Activated CD4-positive, alpha-beta T cell treated with anti-CD3 and anti-CD28 coated beads, Interleukin-2, amount 10 ng/mL, durations not matched to agents 7 days and 5 days (primary cell): ENCODE measurements around the gene MADD. TPM values are rescaled to one million over a fixed set of nuclear protein-coding genes. Genes with fewer than 3 reads are reported as not detected.
A peak's percentile ranks its signal among the peaks of the same experiment; 100 is the strongest.

Source experiments
- CTCF ChIA-PET: fragments of 350-600 bp; sonication (Branson Sonifier 250); formaldehyde crosslinking; loops from one replicate; lab custom pipeline; 2021; ENCODE audit warnings: antibody characterized with exemption; lab: Charles Lee
- POLR2A ChIA-PET: fragments of 350-600 bp; sonication (Branson Sonifier 250); formaldehyde crosslinking; loops from one replicate; lab custom pipeline; 2021; ENCODE audit warnings: antibody characterized with exemption; lab: Charles Lee
- DNase-seq: peaks from one replicate; pipeline ENCODE4 v3.0.0-alpha.2; 2020
- H3K27ac Mint-ChIP-seq: one replicate; pipeline ENCODE4 v1.8.0; 2021; ENCODE audit warnings: mild to moderate bottlenecking, moderate library complexity, mixed read lengths
- H3K27me3 Mint-ChIP-seq: one replicate; pipeline ENCODE4 v1.8.0; 2021; ENCODE audit warnings: mixed read lengths
- H3K36me3 Mint-ChIP-seq: one replicate; pipeline ENCODE4 v1.8.0; 2021; ENCODE audit warnings: low read depth, mixed read lengths
- H3K4me1 Mint-ChIP-seq: one replicate; pipeline ENCODE4 v1.8.0; 2021; ENCODE audit warnings: mixed read lengths
- H3K4me3 Mint-ChIP-seq: one replicate; pipeline ENCODE4 v1.8.0; 2021; ENCODE audit warnings: mild to moderate bottlenecking, moderate library complexity, mixed read lengths
- H3K9me3 Mint-ChIP-seq: one replicate; pipeline ENCODE4 v1.8.0; 2021; ENCODE audit warnings: mixed read lengths
- total RNA-seq, 2 experiments: library from RNA; stranded (reverse); gene quantifications; one replicate each; pipeline ENCODE4 v1.2.3, GENCODE V29; 2021

Gene MADD
- total RNA-seq, 2 experiments from 2014 or later, result 93.3 to 95.1 TPM

GRCh38 chr11:47241841-47242301 is 28.1 kb upstream of the MADD start:
- CTCF ChIA-PET, result interaction anchor here (0.9 to 1.7 kb wide), 7 partner anchors 8 to 129 kb away, joined by 3 to 7 read pairs (median 4); partner anchors contain the start of genes DDB2 and NR1H3
- no peak overlapping the region for H3K4me3 Mint-ChIP-seq
- peaks cover 8% of the 10 kb centered on the region for H3K4me1 Mint-ChIP-seq
- H3K27me3 Mint-ChIP-seq, result no peaks in the 10 kb centered on the region
- no peak for DNase-seq
- POLR2A ChIA-PET, result interaction anchor here (0.6 kb wide), 1 partner anchor 29 kb away, joined by 3 read pairs; no protein-coding TSS in a partner anchor
- no peaks in the 10 kb centered on the region for H3K9me3 Mint-ChIP-seq
- H3K36me3 Mint-ChIP-seq, result peaks cover 64% of the 10 kb centered on the region
- peak overlapping the region; percentile 48 for H3K27ac Mint-ChIP-seq

- Mint-ChIP-seq H3K27me3 (no peaks in the 10 kb centered on the region), H3K4me1 (peaks cover 16% of the 10 kb centered on the region), H3K9me3 (no peaks in the 10 kb centered on the region), H3K4me3 (no peak overlapping the region), H3K27ac (no peak overlapping the region), H3K36me3 (peaks cover 63% of the 10 kb centered on the region)
- no peak for DNase-seq
- POLR2A ChIA-PET, result interaction anchor here (1.0 kb wide), 1 partner anchor 36 kb away, joined by 8 read pairs; no protein-coding TSS in a partner anchor
- CTCF ChIA-PET, result interaction anchor here (1.2 to 2.1 kb wide), 5 partner anchors 15 to 29 kb away, joined by 3 to 7 read pairs (median 4); partner anchors contain the start of genes DDB2 and NR1H3
Observed at GRCh38 chr11:47242596-47243192, 27.2 kb upstream of the MADD start.

DNA sequence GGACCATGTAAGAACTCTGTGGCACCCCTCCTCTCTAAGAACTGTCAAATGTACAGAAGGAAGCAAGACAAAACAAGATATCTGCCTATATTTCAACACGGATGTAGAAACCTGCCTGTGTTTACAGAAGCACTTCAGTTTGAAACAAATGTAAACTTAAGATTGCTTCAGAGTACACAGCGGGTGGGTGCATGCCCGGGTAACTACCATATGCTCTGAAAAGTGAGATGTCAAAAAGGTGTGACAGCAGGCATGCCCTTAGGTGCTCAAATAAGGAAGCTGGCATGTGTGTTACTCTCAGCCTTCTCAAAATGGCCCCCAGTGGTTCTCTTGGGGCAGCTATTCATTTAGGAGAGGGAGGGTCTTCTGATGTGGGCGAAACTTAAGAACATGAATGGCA is 26.5 kb upstream of the MADD start:
- ChIA-PET POLR2A (interaction anchor here (1.0 kb wide), 1 partner anchor 37 kb away, joined by 8 read pairs; no protein-coding TSS in a partner anchor), CTCF (interaction anchor here (1.5 to 2.1 kb wide), 3 partner anchors 11 to 22 kb away, joined by 3 to 7 read pairs (median 4); no protein-coding TSS in a partner anchor)
- Mint-ChIP-seq H3K4me3 (no peak overlapping the region), H3K36me3 (peaks cover 57% of the 10 kb centered on the region), H3K27me3 (no peaks in the 10 kb centered on the region), H3K9me3 (no peaks in the 10 kb centered on the region), H3K27ac (peak overlapping the region; percentile 60), H3K4me1 (peaks cover 21% of the 10 kb centered on the region)
- no peak for DNase-seq

GRCh38 chr11:47244448-47245350 is 25.2 kb upstream of the MADD start:
- H3K27ac Mint-ChIP-seq, result no peak overlapping the region
- H3K27me3 Mint-ChIP-seq, result no peaks in the 10 kb centered on the region
- peaks cover 50% of the 10 kb centered on the region for H3K36me3 Mint-ChIP-seq
- CTCF ChIA-PET, result interaction anchor here (0.5 to 1.7 kb wide), 5 partner anchors 10 to 125 kb away, joined by 3 to 4 read pairs (median 3); no protein-coding TSS in a partner anchor
- no peaks in the 10 kb centered on the region for H3K9me3 Mint-ChIP-seq
- peaks cover 27% of the 10 kb centered on the region for H3K4me1 Mint-ChIP-seq
- H3K4me3 Mint-ChIP-seq, result no peak overlapping the region
- POLR2A ChIA-PET, result interaction anchor here (0.7 kb wide), 1 partner anchor 30 kb away, joined by 4 read pairs; the partner anchor contains the start of gene DDB2
- no peak for DNase-seq

- H3K4me1 Mint-ChIP-seq, result peaks cover 30% of the 10 kb centered on the region
- peaks cover 42% of the 10 kb centered on the region for H3K36me3 Mint-ChIP-seq
- no peak for DNase-seq
- ChIA-PET CTCF (interaction anchor here (1.4 to 4.7 kb wide), 4 partner anchors 9 to 30 kb away, joined by 3 to 48 read pairs (median 26); partner anchors contain the start of genes DDB2 and NR1H3), POLR2A (no interaction called here)
- no peaks in the 10 kb centered on the region for H3K9me3 Mint-ChIP-seq
- H3K4me3 Mint-ChIP-seq, result no peak overlapping the region
- no peaks in the 10 kb centered on the region for H3K27me3 Mint-ChIP-seq
- no peak overlapping the region for H3K27ac Mint-ChIP-seq
Observed at GRCh38 chr11:47245611-47246357, 24.1 kb upstream of the MADD start.

- peaks cover 28% of the 10 kb centered on the region for H3K36me3 Mint-ChIP-seq
- H3K27ac Mint-ChIP-seq, result peak overlapping the region; percentile 95
- peak overlapping the region; percentile 91 for H3K4me3 Mint-ChIP-seq
- no peak for DNase-seq
- ChIA-PET CTCF (interaction anchor here (0.6 to 4.7 kb wide), 10 partner anchors 11 to 207 kb away, joined by 3 to 48 read pairs (median 4); partner anchors contain the start of gene NR1H3), POLR2A (no interaction called here)
- peaks cover 24% of the 10 kb centered on the region for H3K4me1 Mint-ChIP-seq
- H3K27me3 Mint-ChIP-seq, result no peaks in the 10 kb centered on the region
- H3K9me3 Mint-ChIP-seq, result no peaks in the 10 kb centered on the region
Observed at GRCh38 chr11:47247502-47247901, 22.4 kb upstream of the MADD start.

GRCh38 chr11:47248304-47248663 is 21.6 kb upstream of the MADD start:
- no peak for DNase-seq
- H3K27me3 Mint-ChIP-seq, result no peaks in the 10 kb centered on the region
- ChIA-PET POLR2A (interaction anchor here (0.6 to 1.4 kb wide), 6 partner anchors 12 to 61 kb away, joined by 3 to 9 read pairs (median 4); partner anchors contain the start of gene DDB2), CTCF (interaction anchor here (0.7 to 4.7 kb wide), 19 partner anchors 11 to 207 kb away, joined by 3 to 48 read pairs (median 3); partner anchors contain the start of gene NR1H3)
- peaks cover 22% of the 10 kb centered on the region for H3K36me3 Mint-ChIP-seq
- peaks cover 24% of the 10 kb centered on the region for H3K4me1 Mint-ChIP-seq
- H3K27ac Mint-ChIP-seq, result peak overlapping the region; percentile 95
- peak overlapping the region; percentile 91 for H3K4me3 Mint-ChIP-seq
- no peaks in the 10 kb centered on the region for H3K9me3 Mint-ChIP-seq

DNA sequence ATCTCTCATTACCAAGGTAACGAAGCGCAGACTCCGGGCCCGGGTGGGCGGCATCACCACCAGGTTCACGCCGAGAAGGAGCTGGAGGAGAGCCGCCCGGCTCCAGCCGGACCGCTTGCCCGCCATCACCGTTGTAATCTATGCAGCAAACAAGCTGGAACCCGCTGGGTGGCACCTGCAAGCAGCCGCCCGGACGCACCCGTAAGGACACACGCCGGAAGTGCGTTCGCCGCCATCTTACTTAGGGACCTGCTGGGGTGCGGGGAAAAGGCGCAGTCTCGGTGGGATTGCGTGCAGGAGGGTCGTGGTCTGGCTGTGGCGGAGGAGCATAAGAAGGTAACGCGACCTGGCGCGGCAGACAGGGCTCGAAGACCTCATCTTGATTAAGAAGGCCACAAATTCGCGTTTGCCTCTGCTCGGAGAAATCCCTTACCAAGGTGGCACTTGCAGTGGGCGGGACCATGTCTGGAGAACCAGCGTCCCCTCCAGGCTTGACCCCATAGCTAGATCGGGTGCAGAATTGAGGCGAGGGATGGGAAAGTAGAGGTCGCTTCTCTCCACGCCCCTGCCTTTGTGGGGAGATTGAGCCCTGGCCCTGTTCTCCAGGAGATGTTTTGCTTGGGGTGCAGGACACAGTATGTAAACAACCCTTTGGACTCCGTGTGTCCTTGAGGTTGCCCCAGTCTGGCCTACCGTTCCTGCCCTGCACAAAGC is 21.1 kb upstream of the MADD start, which contains the start of gene ACP2:
Gene ACP2 (minus strand): TSS at position 151 of the 714 bp plus-strand sequence. CDS start 25 bp downstream, at position 126.
- H3K27me3 Mint-ChIP-seq, result no peaks in the 10 kb centered on the region
- peaks cover 17% of the 10 kb centered on the region for H3K36me3 Mint-ChIP-seq
- H3K4me1 Mint-ChIP-seq, result peaks cover 24% of the 10 kb centered on the region
- H3K4me3 Mint-ChIP-seq, result peak within 1 kb of the TSS; percentile 91
- ChIA-PET CTCF (interaction anchor here (0.7 to 4.7 kb wide), 18 partner anchors 11 to 206 kb away, joined by 3 to 48 read pairs (median 3); partner anchors contain the start of genes DDB2 and NR1H3), POLR2A (interaction anchor here (0.5 to 1.4 kb wide), 7 partner anchors 12 to 62 kb away, joined by 3 to 9 read pairs (median 4); partner anchors contain the start of gene DDB2)
- peak within 1 kb of the TSS; percentile 95 for H3K27ac Mint-ChIP-seq
- peak; percentile 90 for DNase-seq
- no peaks in the 10 kb centered on the region for H3K9me3 Mint-ChIP-seq

GRCh38 chr11:47249378-47249715 is 20.6 kb upstream of the MADD start:
- H3K27me3 Mint-ChIP-seq, result no peaks in the 10 kb centered on the region
- no peak for DNase-seq
- ChIA-PET CTCF (interaction anchor here (0.7 to 4.7 kb wide), 6 partner anchors 10 to 72 kb away, joined by 3 to 48 read pairs (median 7); partner anchors contain the start of genes DDB2 and NR1H3), POLR2A (interaction anchor here (1.3 to 1.4 kb wide), 2 partner anchors 13 to 35 kb away, joined by 4 to 9 read pairs; partner anchors contain the start of gene DDB2)
- peaks cover 16% of the 10 kb centered on the region for H3K36me3 Mint-ChIP-seq
- no peaks in the 10 kb centered on the region for H3K9me3 Mint-ChIP-seq
- H3K4me1 Mint-ChIP-seq, result peaks cover 24% of the 10 kb centered on the region
- peak overlapping the region; percentile 91 for H3K4me3 Mint-ChIP-seq
- peak overlapping the region; percentile 95 for H3K27ac Mint-ChIP-seq

- peaks cover 7% of the 10 kb centered on the region for H3K36me3 Mint-ChIP-seq
- H3K4me1 Mint-ChIP-seq, result peaks cover 30% of the 10 kb centered on the region
- ChIA-PET POLR2A (no interaction called here), CTCF (interaction anchor here (0.7 to 1.1 kb wide), 3 partner anchors 16 to 84 kb away, joined by 3 read pairs; no protein-coding TSS in a partner anchor)
- DNase-seq, result no peak
- no peak overlapping the region for H3K27ac Mint-ChIP-seq
- no peaks in the 10 kb centered on the region for H3K9me3 Mint-ChIP-seq
- no peaks in the 10 kb centered on the region for H3K27me3 Mint-ChIP-seq
- no peak overlapping the region for H3K4me3 Mint-ChIP-seq
Observed at GRCh38 chr11:47251751-47252150, 18.2 kb upstream of the MADD start.

DNA sequence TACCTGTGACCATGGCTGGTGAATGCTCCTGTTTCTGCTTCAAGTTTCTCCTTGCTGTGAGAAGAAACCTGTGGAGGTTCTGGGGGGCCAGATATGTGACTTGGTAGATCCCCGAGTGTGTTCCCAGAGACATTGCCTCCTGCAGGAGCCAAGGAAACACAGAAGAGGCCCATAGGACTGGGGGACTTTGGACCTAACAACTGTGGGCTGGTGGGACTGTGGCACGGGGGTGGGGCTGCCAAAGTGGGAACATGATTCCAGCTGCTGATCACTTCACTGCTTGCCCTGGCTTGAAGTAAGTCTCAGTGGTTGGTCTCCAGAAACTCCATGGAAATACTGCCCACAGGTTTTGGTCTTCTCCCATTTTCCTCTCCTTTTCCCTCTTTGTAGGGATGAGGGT is 16.3 kb upstream of the MADD start:
- H3K4me1 Mint-ChIP-seq, result peaks cover 22% of the 10 kb centered on the region
- DNase-seq, result no peak
- H3K9me3 Mint-ChIP-seq, result no peaks in the 10 kb centered on the region
- no peaks in the 10 kb centered on the region for H3K36me3 Mint-ChIP-seq
- CTCF ChIA-PET, result interaction anchor here (1.2 to 1.4 kb wide), 2 partner anchors 9 to 10 kb away, joined by 4 to 6 read pairs; no protein-coding TSS in a partner anchor
- POLR2A ChIA-PET, result no interaction called here
- no peaks in the 10 kb centered on the region for H3K27me3 Mint-ChIP-seq
- H3K27ac Mint-ChIP-seq, result no peak overlapping the region
- no peak overlapping the region for H3K4me3 Mint-ChIP-seq
